Measurements from ENCODE around the gene SLC9A4.

Gene SLC9A4

DNA sequence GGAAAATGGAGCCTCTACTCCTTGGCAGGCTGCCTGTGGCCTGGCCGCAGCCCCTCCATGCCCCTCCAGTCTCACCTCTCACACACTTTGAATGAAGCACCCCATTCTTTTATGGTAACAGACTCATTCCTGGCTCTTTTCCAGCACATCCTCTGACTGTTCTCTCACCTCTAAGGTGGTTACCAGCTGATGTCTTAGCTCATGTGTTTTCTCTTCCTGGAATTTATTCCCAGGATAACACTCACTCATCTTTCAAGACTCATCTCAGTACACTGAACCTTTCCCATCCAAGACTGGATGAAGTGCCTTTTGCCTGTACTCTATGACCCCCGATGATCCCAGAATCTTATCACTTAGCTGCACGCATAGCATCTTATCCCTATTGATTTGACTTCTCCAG, 50.6 kb downstream of the SLC9A4 start:
- TF ChIP-seq, protein P1, sequence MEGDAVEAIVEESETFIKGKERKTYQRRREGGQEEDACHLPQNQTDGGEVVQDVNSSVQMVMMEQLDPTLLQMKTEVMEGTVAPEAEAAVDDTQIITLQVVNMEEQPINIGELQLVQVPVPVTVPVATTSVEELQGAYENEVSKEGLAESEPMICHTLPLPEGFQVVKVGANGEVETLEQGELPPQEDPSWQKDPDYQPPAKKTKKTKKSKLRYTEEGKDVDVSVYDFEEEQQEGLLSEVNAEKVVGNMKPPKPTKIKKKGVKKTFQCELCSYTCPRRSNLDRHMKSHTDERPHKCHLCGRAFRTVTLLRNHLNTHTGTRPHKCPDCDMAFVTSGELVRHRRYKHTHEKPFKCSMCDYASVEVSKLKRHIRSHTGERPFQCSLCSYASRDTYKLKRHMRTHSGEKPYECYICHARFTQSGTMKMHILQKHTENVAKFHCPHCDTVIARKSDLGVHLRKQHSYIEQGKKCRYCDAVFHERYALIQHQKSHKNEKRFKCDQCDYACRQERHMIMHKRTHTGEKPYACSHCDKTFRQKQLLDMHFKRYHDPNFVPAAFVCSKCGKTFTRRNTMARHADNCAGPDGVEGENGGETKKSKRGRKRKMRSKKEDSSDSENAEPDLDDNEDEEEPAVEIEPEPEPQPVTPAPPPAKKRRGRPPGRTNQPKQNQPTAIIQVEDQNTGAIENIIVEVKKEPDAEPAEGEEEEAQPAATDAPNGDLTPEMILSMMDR (IDR thresholded peaks at IDR 0.05; ENCODE audit: low read depth, low read length, missing control alignments): no peak
- H3K4me3 ChIP-seq (replicated peaks; ENCODE audit: low read depth, low read length): no peak overlapping the region
- DNase-seq (ENCODE audit: extremely low read depth, low read depth): no peak

DNA sequence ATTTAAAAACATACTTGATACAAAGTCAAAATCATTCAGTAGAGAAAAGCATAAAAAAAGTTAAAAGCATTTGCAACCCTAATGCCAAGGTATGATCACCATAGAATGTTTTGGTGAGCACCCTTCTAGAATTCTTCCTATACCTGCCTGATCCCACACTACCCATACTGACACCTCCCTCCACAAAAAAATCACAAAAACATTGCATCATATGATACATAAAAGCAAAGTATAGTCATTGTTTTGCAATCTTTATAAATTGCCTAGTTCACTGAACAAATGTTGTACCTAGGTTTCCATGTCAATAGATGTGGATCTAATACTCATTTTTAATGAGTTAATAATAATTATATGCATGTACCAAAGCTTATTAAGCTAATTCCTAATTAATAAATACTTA, 54.1 kb downstream of the SLC9A4 start:
- H3K4me3 ChIP-seq (replicated peaks; ENCODE audit: low read depth, low read length): no peak overlapping the region
- DNase-seq (ENCODE audit: extremely low read depth, low read depth): no peak
- TF ChIP-seq, protein P1 (IDR thresholded peaks at IDR 0.05; ENCODE audit: low read depth, low read length, missing control alignments): no peak

DNA sequence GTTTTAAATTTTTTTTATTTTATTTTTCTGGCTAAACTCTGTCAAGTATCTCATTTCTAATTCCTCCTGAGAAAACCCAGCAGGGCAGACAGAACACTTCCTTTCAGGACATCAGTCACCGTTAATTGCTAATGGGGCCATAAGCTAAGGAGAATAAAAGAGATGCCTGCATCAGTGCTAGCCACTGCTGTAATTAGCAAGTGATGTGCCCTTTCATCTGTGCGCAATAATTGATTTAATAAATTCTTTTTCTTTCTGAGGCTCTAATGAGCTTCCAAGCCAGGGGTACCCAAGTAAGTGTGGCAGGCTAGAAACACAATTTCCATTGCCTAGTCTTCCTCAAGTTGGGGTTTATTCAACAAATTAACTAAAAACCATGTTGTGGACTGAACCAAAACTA, 65.5 kb downstream of the SLC9A4 start:
- TF ChIP-seq, protein P1 (IDR thresholded peaks at IDR 0.05; ENCODE audit: low read depth, low read length, missing control alignments): no peak
- DNase-seq (ENCODE audit: extremely low read depth, low read depth): no peak
- no peak overlapping the region for H3K4me3 ChIP-seq (replicated peaks; ENCODE audit: low read depth, low read length)

DNA sequence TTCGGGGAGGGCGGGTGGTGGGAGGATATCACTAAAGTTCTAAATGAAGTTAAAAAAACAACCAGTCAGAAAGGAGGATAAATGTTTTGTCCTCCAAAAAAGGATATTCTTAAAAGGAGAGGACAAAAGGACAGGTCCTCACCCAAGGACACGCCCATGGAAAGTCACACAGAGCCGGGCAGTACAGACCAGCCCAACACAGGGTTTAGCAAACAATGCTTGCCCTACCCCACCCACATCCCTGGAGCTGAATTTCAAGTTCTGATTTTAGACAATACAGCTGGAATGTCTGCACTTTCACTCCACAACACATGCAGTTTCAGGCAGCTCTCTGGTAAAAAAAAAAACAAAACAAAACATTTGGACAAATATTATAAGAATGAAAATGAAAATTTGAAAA, 67.9 kb downstream of the SLC9A4 start:
- TF ChIP-seq, protein P1 (IDR thresholded peaks at IDR 0.05; ENCODE audit: low read depth, low read length, missing control alignments): no peak
- H3K4me3 ChIP-seq (replicated peaks; ENCODE audit: low read depth, low read length): no peak overlapping the region
- DNase-seq (ENCODE audit: extremely low read depth, low read depth): no peak

DNA sequence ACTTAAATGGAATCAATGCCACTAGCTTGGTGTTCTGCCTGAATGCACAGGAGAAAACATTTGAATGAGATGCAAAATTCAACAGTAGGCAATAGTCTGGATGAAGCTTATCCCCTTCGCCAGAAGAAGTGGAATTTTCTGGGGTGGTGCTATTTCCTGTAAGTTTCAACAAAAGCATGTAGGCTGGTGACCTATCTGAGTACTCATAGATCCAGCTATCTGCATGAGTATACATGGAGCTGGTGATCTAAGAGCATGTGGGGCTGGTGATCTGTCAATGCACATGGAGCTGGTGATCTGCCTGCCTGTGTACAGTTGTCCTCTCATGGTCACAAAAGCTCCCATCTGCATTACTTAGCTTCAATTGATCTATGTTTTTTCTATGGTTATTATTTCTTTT, 71.2 kb downstream of the SLC9A4 start:
- no peak for DNase-seq (ENCODE audit: extremely low read depth, low read depth)
- TF ChIP-seq, protein P1 (IDR thresholded peaks at IDR 0.05; ENCODE audit: low read depth, low read length, missing control alignments): no peak
- no peak overlapping the region for H3K4me3 ChIP-seq (replicated peaks; ENCODE audit: low read depth, low read length)

DNA sequence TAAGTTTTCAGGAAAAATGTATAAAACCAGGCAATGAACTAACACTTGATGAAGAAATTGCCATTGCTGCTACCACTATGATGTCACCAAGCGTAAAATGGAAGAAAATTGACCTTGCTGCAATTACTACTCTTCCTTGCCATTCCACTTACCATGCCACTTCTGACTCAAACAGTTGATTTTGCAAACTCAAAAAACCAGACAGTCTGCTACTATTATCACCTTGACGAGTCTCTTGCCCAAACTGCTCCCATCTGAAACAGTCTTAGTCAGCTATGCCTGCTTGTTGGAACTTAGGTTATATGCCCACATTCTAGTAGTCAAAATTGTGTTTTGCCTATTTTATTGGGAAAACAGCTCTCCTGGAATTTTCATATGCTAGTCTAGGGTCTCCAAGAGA, 74.4 kb downstream of the SLC9A4 start:
- no peak overlapping the region for H3K4me3 ChIP-seq (replicated peaks; ENCODE audit: low read depth, low read length)
- DNase-seq (ENCODE audit: extremely low read depth, low read depth): no peak
- TF ChIP-seq, protein P1 (IDR thresholded peaks at IDR 0.05; ENCODE audit: low read depth, low read length, missing control alignments): no peak

DNA sequence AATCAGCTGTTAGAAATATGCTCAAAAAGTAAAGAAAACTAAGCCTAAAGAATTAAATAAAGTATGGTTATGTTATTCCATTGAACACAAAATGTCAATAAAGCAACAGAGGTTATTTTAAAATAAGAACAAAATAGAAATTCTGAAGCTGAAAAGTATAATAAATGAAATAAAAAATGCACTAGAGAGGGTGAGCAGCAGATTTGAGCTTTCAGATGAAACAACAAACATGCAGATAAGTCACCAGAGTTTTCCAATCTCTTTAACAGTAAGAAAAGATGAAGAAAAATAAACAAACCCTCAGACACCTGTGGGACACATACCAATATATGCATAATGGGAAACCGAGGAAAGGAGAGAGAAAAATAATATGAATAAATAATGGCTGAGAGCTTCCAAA, 76.0 kb downstream of the SLC9A4 start:
- TF ChIP-seq, protein P1 (IDR thresholded peaks at IDR 0.05; ENCODE audit: low read depth, low read length, missing control alignments): no peak

More for the DNA sequence above, 76.0 kb downstream of the SLC9A4 start:
- no peak overlapping the region for H3K4me3 ChIP-seq (replicated peaks; ENCODE audit: low read depth, low read length)
- DNase-seq (ENCODE audit: extremely low read depth, low read depth): no peak
